Loucy (cell line): Measurements from ENCODE around the gene NUP214.

Experiments used
- CTCF ChIP-seq: fragments of 200-600 bp; sonication (generic); conservative IDR thresholded peaks from 2 replicates; pipeline ENCODE4 v1.5.1; 2014; ENCODE audit warnings: mild to moderate bottlenecking, antibody characterized with exemption, low read length
- EZH2phosphoT487 ChIP-seq: fragments of 200-600 bp; IDR thresholded peaks from 2 replicates; pipeline ENCODE4 v1.6.1; 2018; ENCODE audit warnings: antibody characterized with exemption, mild to moderate bottlenecking, moderate library complexity, borderline replicate concordance

GRCh38 chr9:131233995-131234394 is 108.6 kb downstream of the NUP214 start:
- no peak for TF ChIP-seq CTCF
- no peak for TF ChIP-seq EZH2phosphoT487
